ENCODE measurements around the gene CACHD1. TPM values are rescaled to one million over a fixed set of nuclear protein-coding genes. Genes with fewer than 3 reads are reported as not detected.

Gene CACHD1
- total and polyA plus RNA-seq, 8 donors: 1.4 to 22.8 (median 4.8) TPM

DNA sequence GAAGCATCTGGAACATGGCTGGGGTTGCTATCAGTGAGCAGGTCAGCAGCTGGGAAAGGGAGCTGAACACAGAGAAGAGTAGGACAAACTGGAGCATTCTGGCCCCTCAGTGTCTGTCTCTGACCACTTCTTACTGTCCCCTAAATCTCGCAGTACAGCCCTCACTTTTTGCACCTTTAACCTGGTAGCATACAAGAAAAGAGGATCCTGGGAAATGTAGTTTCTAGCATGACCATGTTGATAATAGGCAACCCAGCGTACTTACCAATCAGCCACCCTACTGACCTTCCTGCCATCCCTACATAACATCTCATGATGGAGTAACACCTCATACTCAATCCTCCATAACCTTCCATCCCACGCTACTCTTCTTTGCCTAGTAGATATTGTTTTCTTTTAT lies 175.8 kb downstream of the CACHD1 start:
- Histone ChIP-seq H3K9me3 (no peaks in the 10 kb centered on the region), H3K27ac (no peak overlapping the region), H3K4me3 (no peak overlapping the region), H3K27me3 (no peaks in the 10 kb centered on the region), H3K36me3 (peaks cover 5 to 55% (median 35%) of the 10 kb centered on the region in 4 donors), H3K4me1 (no peaks in the 10 kb centered on the region)
- no peak for TF ChIP-seq CTCF (IDR thresholded peaks at IDR 0.05)
- TF ChIP-seq EP300 (IDR thresholded peaks at IDR 0.05): no peak
- TF ChIP-seq POLR2AphosphoS5 (IDR thresholded peaks at IDR 0.05): no peak
- no peak for TF ChIP-seq POLR2A (IDR thresholded peaks at IDR 0.05)
- intact Hi-C loops (cut with DNase I; ENCODE audit: low total_unique reads): no loop called here
- DNase-seq: no peak
- 85 to 96% (median 87%) methylated on average over 3 of the region's 3 CpGs for WGBS, 5 donors

DNA sequence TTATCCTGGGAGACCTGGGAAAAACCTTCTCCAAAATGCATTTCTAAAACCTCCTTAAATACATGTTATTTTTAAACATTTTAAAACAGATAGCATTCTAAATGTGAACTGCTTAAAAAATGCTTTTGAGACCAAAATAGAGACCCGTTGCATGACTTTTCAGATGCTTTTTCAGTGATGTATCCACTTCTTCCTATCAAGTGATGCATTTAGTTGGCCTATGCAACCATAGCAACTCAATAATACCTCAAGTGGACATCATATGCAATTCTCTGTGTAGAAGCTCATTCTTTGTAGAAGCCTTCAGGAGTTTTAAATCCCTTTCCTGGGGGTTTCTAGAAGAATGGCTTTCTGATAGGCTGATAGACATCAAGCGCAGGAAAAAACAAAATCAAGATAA lies 180.5 kb downstream of the CACHD1 start:
- TF ChIP-seq POLR2A (IDR thresholded peaks at IDR 0.05) (no peak), EP300 (IDR thresholded peaks at IDR 0.05) (no peak), POLR2AphosphoS5 (IDR thresholded peaks at IDR 0.05) (no peak), CTCF (IDR thresholded peaks at IDR 0.05) (no peak)
- 88 to 93% (median 90%) methylated on average over 2 of the region's 2 CpGs for WGBS, 5 donors
- H3K27me3 ChIP-seq: no peaks in the 10 kb centered on the region
- H3K36me3 ChIP-seq: peaks cover 0 to 46% (median 21%) of the 10 kb centered on the region in 4 donors
- intact Hi-C loops (cut with DNase I; ENCODE audit: low total_unique reads): no loop called here
- H3K9me3 ChIP-seq: no peaks in the 10 kb centered on the region
- H3K27ac ChIP-seq: no peak overlapping the region
- peak in 1 of 2 donors; percentile 39 for DNase-seq
- no peaks in the 10 kb centered on the region for H3K4me1 ChIP-seq
- H3K4me3 ChIP-seq: no peak overlapping the region

DNA sequence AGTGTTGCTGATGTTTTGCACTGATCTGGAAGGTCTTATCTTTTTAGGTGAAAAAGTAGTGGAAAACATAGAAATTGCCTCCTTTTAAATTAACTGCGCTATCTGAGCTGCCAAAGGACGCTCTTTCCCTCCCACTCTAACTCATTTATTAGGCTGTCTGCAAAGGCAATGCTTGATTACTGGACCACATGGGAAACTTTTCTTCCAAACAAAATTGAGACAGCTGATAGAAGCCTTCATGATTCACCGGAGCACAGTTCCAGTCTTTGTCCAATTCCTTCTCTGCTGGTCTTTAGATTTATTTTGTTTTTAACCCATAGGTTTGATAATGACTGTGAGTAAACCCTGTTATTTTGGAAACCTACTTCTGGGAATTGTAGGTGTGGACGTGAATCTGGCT lies 181.9 kb downstream of the CACHD1 start:
- Histone ChIP-seq H3K9me3 (no peaks in the 10 kb centered on the region), H3K4me1 (no peaks in the 10 kb centered on the region), H3K36me3 (peaks cover 0 to 48% (median 24%) of the 10 kb centered on the region in 4 donors), H3K27me3 (no peaks in the 10 kb centered on the region), H3K27ac (no peak overlapping the region), H3K4me3 (no peak overlapping the region)
- TF ChIP-seq POLR2AphosphoS5 (IDR thresholded peaks at IDR 0.05) (no peak), CTCF (IDR thresholded peaks at IDR 0.05) (no peak), POLR2A (IDR thresholded peaks at IDR 0.05) (no peak), EP300 (IDR thresholded peaks at IDR 0.05) (no peak)
- intact Hi-C loops (cut with DNase I; ENCODE audit: low total_unique reads): no loop called here
- WGBS, 5 donors: 90 to 98% (median 96%) methylated on average over 4 of the region's 4 CpGs
- DNase-seq: no peak

DNA sequence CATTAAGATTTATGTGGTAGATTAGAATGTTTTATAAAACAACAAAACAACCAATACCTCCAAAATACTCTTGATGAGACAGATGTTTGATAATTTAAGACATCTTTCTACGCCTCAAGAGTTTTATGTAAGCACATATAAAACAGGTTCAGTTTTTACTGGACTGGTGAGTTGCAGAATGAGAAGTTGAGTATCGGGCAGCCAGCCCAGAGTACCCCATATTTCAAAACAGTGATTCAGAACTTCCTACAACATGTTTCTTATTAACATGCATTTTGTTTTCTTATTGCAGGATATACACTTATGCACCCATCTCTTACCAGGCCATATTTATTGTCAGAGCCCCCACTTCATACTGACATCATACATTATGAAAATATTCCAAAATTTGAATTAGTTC lies 183.5 kb downstream of the CACHD1 start:
- H3K27ac ChIP-seq: no peak overlapping the region
- no peak for TF ChIP-seq EP300 (IDR thresholded peaks at IDR 0.05)
- TF ChIP-seq POLR2A (IDR thresholded peaks at IDR 0.05): no peak
- no peak for TF ChIP-seq CTCF (IDR thresholded peaks at IDR 0.05)
- TF ChIP-seq POLR2AphosphoS5 (IDR thresholded peaks at IDR 0.05): no peak
- 90 to 95% (median 91%) methylated on average over 2 of the region's 2 CpGs for WGBS, 5 donors
- intact Hi-C loops (cut with DNase I; ENCODE audit: low total_unique reads): no loop called here
- H3K27me3 ChIP-seq: no peaks in the 10 kb centered on the region
- peaks cover 0 to 40% (median 24%) of the 10 kb centered on the region in 4 donors for H3K36me3 ChIP-seq
- H3K9me3 ChIP-seq: no peaks in the 10 kb centered on the region
- H3K4me1 ChIP-seq: no peaks in the 10 kb centered on the region
- DNase-seq: no peak
- H3K4me3 ChIP-seq: no peak overlapping the region
